OCI-LY7 (cell line): ENCODE data around the gene C5orf15. TPM values are rescaled to one million over a fixed set of nuclear protein-coding genes. Genes with fewer than 3 reads are reported as not detected.
A peak's percentile ranks its signal among the peaks of the same experiment; 100 is the strongest.

Experiments
- BruUV-seq: library from RNA; stranded (reverse); fragments of 400-500 nt; replicated peaks from 2 replicates; lab custom pipeline; 2021; lab: Mats Ljungman, UMichigan
- CTCF ChIA-PET: fragments of 300-600 bp; sonication (Branson Sonifier 250); formaldehyde crosslinking; loops from one replicate; lab custom pipeline; 2022; ENCODE audit warnings: antibody characterized with exemption; ENCODE audit not compliant: unreplicated experiment; lab: Charles Lee
- POLR2A ChIA-PET: fragments of 300-600 bp; sonication (Branson Sonifier 250); formaldehyde crosslinking; loops from one replicate; lab custom pipeline; 2022; ENCODE audit warnings: antibody characterized with exemption; lab: Charles Lee
- DNase-seq: peaks from one replicate; pipeline ENCODE4 v3.0.0-alpha.2; 2015; ENCODE audit warnings: low spot score
- H2AFZ ChIP-seq: fragments of 200-600 bp; sonication (generic), shearing (Covaris generic); 2 replicates; pipeline ENCODE4 v1.6.1; 2014; ENCODE audit warnings: mild to moderate bottlenecking, antibody characterized with exemption, low read length, moderate library complexity
- H3K27ac ChIP-seq: fragments of 200-600 bp; sonication (generic); 2 replicates; pipeline ENCODE4 v1.5.1; 2014; ENCODE audit warnings: mixed run types, low read depth, mild to moderate bottlenecking, moderate library complexity, low read length, inconsistent platforms; ENCODE audit not compliant: poor library complexity, severe bottlenecking
- H3K36me3 ChIP-seq: fragments of 200-600 bp; sonication (generic); 2 replicates; pipeline ENCODE4 v1.6.1; 2014; ENCODE audit warnings: mild to moderate bottlenecking, antibody characterized with exemption, low read length, moderate library complexity, mixed read lengths; ENCODE audit not compliant: insufficient read depth
- H3K4me1 ChIP-seq: fragments of 200-600 bp; sonication (generic); 2 replicates; pipeline ENCODE4 v1.5.1; 2014; ENCODE audit warnings: mild to moderate bottlenecking, low read length; ENCODE audit not compliant: insufficient read depth, poor library complexity, severe bottlenecking
- H3K4me2 ChIP-seq: fragments of 200-600 bp; sonication (generic); 2 replicates; pipeline ENCODE4 v1.6.1; 2014; ENCODE audit warnings: mild to moderate bottlenecking, low read length
- H3K4me3 ChIP-seq: fragments of 200-600 bp; sonication (generic); 2 replicates; pipeline ENCODE4 v1.5.1; 2014; ENCODE audit warnings: mild to moderate bottlenecking, low read depth, low read length; ENCODE audit not compliant: poor library complexity, severe bottlenecking
- H3K79me2 ChIP-seq: fragments of 200-600 bp; sonication (generic); 2 replicates; pipeline ENCODE4 v1.6.1; 2016; ENCODE audit warnings: low read depth, mild to moderate bottlenecking, low read length, moderate library complexity, mixed read lengths; ENCODE audit not compliant: insufficient read depth
- H3K9me2 ChIP-seq: fragments of 200-600 bp; sonication (generic); 2 replicates; pipeline ENCODE4 v1.6.1; 2016; ENCODE audit warnings: mild to moderate bottlenecking, low read length, mixed read lengths; ENCODE audit not compliant: insufficient read depth
- H3K9me3 ChIP-seq: fragments of 200-600 bp; sonication (generic); 2 replicates; pipeline ENCODE4 v1.6.1; 2014; ENCODE audit warnings: mild to moderate bottlenecking, mixed run types, low read length, mixed read lengths
- H4K20me1 ChIP-seq: fragments of 200-600 bp; sonication (generic); 2 replicates; pipeline ENCODE4 v1.6.1; 2014; ENCODE audit warnings: mild to moderate bottlenecking, antibody characterized with exemption, low read length, moderate library complexity, mixed read lengths; ENCODE audit not compliant: insufficient read depth
- CTCF ChIP-seq: fragments of 200-600 bp; sonication (generic); conservative IDR thresholded peaks from 2 replicates; pipeline ENCODE4 v1.5.1; 2014; ENCODE audit warnings: mild to moderate bottlenecking, antibody characterized with exemption, low read length, moderate library complexity, mixed read lengths
- EZH2phosphoT487 ChIP-seq: fragments of 200-600 bp; sonication (generic); IDR thresholded peaks from 2 replicates; pipeline ENCODE4 v1.6.1; 2018; ENCODE audit warnings: low read depth, borderline replicate concordance, mild to moderate bottlenecking, mixed run types, antibody characterized with exemption, low read length, moderate library complexity, mixed read lengths
- intact Hi-C: fragments of 100-400 bp; cut with micrococcal nuclease; formaldehyde crosslinking; loops from one replicate; pipeline ENCODE4 v1.10.0; 2022; ENCODE audit not compliant: unreplicated experiment
- total RNA-seq, 2 experiments: library from RNA; depleted of rRNA in 1 of 2; stranded (reverse); fragments of >200 nt in 1 of 2; shearing (Covaris generic) in 1 of 2; gene quantifications; 2 replicates each; pipeline ENCODE4 v1.2.3, GENCODE V29; 2014 to 2022

Gene C5orf15
- total RNA-seq, 2 experiments from 2014 or later, result 32.2 to 46.4 TPM

- peaks cover 46% of the 10 kb centered on the region for H3K36me3 ChIP-seq
- H2AFZ ChIP-seq, result no peak overlapping the region
- ChIA-PET CTCF (interaction anchor here (1.0 kb wide), 1 partner anchor 22 kb away, joined by 3 read pairs; no protein-coding TSS in a partner anchor), POLR2A (interaction anchor here (0.6 to 2.0 kb wide), 8 partner anchors 8 to 794 kb away, joined by 3 to 16 read pairs (median 4); no protein-coding TSS in a partner anchor)
- no peak overlapping the region for H3K4me3 ChIP-seq
- TF ChIP-seq CTCF (no peak), EZH2phosphoT487 (no peak)
- no peaks in the 10 kb centered on the region for H3K9me2 ChIP-seq
- BruUV-seq, result no TSS peak
- peak overlapping the region; percentile 5 for H3K27ac ChIP-seq
- peaks cover 25% of the 10 kb centered on the region; the same call in 1 of the 2 replicates for H3K79me2 ChIP-seq
- intact Hi-C loops, result no loop called here
- H3K9me3 ChIP-seq, result no peaks in the 10 kb centered on the region
- H3K4me2 ChIP-seq, result peak overlapping the region; percentile 95
- peaks cover 31% of the 10 kb centered on the region for H3K4me1 ChIP-seq
- H4K20me1 ChIP-seq, result no peaks in the 10 kb centered on the region
- DNase-seq, result no peak
These were observed 2.0 kb upstream of the C5orf15 start for GRCh38 chr5:133970325-133970909.

DNA sequence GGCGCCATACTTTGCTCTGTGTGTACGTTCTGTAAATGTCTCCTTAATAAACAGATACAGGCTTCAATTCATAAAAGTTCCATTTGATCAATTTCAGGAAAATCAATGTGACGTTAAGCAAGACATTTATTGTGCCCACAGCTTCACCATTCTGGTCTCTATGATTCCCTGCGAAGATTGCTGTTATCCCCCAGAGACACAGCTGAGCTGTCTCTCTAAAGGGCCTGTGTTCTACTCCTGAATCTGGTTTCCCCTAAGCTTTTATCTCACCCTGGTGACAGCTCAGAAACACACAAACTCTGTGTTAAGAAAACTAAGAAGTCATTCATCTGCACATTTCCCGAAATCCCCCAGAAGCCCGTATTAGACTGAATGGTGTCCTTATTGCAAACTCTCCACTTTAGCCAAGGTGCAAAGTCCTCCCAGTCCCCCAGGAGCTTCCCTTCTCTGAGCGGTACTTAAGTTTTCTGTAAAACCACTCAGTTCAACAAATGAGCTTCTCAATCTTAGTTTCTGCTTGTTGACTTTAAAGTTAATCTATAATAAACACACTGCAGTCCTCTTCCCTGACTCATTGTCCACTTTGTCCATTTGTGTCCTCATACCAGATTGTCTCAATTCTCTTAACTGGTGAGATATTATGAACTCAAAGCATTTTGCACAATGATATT, 1.4 kb upstream of the C5orf15 start:
- H3K9me3 ChIP-seq, result no peaks in the 10 kb centered on the region
- no peaks in the 10 kb centered on the region for H4K20me1 ChIP-seq
- ChIA-PET CTCF (interaction anchor here (0.5 to 1.0 kb wide), 2 partner anchors 23 to 147 kb away, joined by 3 read pairs; no protein-coding TSS in a partner anchor), POLR2A (interaction anchor here (0.6 to 2.0 kb wide), 12 partner anchors 9 to 255 kb away, joined by 3 to 16 read pairs (median 3); no protein-coding TSS in a partner anchor)
- H3K79me2 ChIP-seq, result peaks cover 31% of the 10 kb centered on the region; the same call in 1 of the 2 replicates
- intact Hi-C loops, result no loop called here
- BruUV-seq, result no TSS peak
- no peaks in the 10 kb centered on the region for H3K9me2 ChIP-seq
- H3K4me2 ChIP-seq, result peak overlapping the region; percentile 95
- TF ChIP-seq CTCF (no peak), EZH2phosphoT487 (no peak)
- peaks cover 40% of the 10 kb centered on the region for H3K36me3 ChIP-seq
- peak; percentile 21 for DNase-seq
- no peak overlapping the region for H2AFZ ChIP-seq
- peak overlapping the region; percentile 5 for H3K27ac ChIP-seq
- peaks cover 31% of the 10 kb centered on the region for H3K4me1 ChIP-seq
- H3K4me3 ChIP-seq, result peak overlapping the region; percentile 86
